Cerebellar nuclear complex (tissue), 1 donor: ENCODE measurements around the gene SLC35C1.

Experiments
- DNase-seq, 2 experiments: peaks; one replicate each; lab custom pipeline; 2025; lab: John Stamatoyannopoulos, UW

The SLC35C1 gene

GRCh38 chr11:45846974-45847910 is 42.3 kb downstream of the SLC35C1 start, which contains the start of gene CRY2:
TSS of gene CRY2 (plus strand) at chr11:45847475. CDS start at chr11:45847491, 16 bp downstream.
- peak; percentile 95 to 97 for DNase-seq

- DNase-seq, result no peak
Observed at GRCh38 chr11:45847911-45848316, 43.0 kb downstream of the SLC35C1 start.

- no peak for DNase-seq
Observed at GRCh38 chr11:45848654-45849081, 43.7 kb downstream of the SLC35C1 start.

GRCh38 chr11:45850446-45850845 is 45.5 kb downstream of the SLC35C1 start:
- DNase-seq, result no peak

- no peak for DNase-seq
Observed at GRCh38 chr11:45851228-45851627, 46.3 kb downstream of the SLC35C1 start.

- DNase-seq, result peak in 1 of 2 experiments; percentile 29
Observed at GRCh38 chr11:45852018-45852711, 47.2 kb downstream of the SLC35C1 start.

- DNase-seq, result no peak
Observed at GRCh38 chr11:45852712-45853101, 47.8 kb downstream of the SLC35C1 start.

GRCh38 chr11:45853332-45854219 is 48.6 kb downstream of the SLC35C1 start:
- DNase-seq, result no peak

- no peak for DNase-seq
Observed at GRCh38 chr11:45855308-45855707, 50.4 kb downstream of the SLC35C1 start.

GRCh38 chr11:45856044-45856468 is 51.1 kb downstream of the SLC35C1 start:
- DNase-seq, result no peak

GRCh38 chr11:45857961-45858474 is 53.1 kb downstream of the SLC35C1 start:
- DNase-seq, result no peak

- DNase-seq, result no peak
Observed at GRCh38 chr11:45858751-45859398, 53.9 kb downstream of the SLC35C1 start.

- DNase-seq, result no peak
Observed at GRCh38 chr11:45859661-45860140, 54.8 kb downstream of the SLC35C1 start.

- DNase-seq, result no peak
Observed at GRCh38 chr11:45860348-45860747, 55.4 kb downstream of the SLC35C1 start.

GRCh38 chr11:45860764-45861510 is 56.0 kb downstream of the SLC35C1 start:
- no peak for DNase-seq
